ENCODE results near the gene MAPKAPK5.
"Not testable (repeated sequence)": the region's sequence is repeated elsewhere in the genome, so short reads cannot be mapped to it uniquely, and the experiment has no call there.

The MAPKAPK5 gene

GRCh38 chr12:111827907-111828306, 14.1 kb upstream of the MAPKAPK5 start:
- no peak for DNase-seq (ENCODE audit: low read depth)

DNA sequence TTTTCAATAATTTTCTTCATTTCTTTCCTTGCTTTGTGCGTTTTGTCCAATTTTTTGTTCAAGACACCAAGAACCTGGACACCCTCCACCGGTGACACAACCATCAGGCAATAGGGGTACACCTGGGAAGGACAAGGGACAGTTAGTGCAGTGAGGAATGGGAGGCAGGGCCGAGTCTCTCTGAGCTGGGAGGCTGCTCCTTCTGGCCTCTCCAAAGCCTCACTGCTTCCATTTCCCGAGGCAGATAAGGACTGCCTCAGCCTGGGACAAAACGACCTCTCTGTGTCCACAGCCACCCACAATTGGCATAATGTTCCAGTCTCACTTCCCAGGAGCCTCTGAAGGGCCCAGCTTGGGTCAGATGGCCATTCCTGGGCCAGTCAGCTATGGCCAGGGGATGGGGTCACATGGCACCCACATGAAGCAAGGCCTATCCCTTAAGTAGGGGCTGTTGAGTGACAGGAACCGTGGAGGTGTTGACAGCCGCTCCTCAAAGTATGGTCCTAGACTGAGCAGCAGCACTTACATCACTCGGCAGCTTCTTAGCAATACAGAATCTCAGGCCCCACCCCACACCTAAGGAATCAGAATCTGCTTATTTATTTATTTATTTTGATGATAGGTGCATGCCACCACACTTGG, 13.6 kb upstream of the MAPKAPK5 start:
- no peak for DNase-seq (ENCODE audit: low read depth)

GRCh38 chr12:111829635-111830034, 12.4 kb upstream of the MAPKAPK5 start:
- not testable (repeated sequence) for DNase-seq (ENCODE audit: low read depth)

DNA sequence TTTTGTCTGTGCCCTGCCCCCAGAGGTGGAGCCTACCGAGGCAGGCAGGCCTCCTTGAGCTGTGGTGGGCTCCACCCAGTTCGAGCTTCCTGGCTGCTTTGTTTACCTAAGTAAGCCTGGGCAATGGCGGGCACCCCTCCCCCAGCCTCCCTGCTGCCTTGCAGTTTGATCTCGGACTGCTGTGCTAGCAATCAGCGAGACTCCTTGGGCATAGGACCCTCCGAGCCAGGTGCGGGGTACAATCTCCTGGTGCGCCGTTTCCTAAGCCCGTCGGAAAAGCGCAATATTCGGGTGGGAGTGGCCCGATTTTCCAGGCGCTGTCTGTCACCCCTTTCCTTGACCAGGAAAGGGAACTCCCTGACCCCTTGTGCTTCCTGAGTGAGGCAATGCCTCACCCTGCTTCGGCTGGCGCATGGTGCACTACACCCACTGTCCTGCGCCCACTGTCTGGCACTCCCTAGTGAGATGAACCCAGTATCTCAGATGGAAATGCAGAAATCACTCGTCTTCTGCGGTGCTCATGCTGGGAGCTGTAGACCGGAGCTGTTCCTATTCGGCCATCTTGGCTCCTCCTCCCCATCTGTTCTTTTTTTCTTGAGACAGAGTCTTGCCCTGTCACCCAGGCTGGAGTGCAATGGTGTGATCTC, 7.2 kb upstream of the MAPKAPK5 start:
- not testable (repeated sequence) for DNase-seq (ENCODE audit: low read depth)

- DNase-seq (ENCODE audit: low read depth), result not testable (repeated sequence)
Observed at GRCh38 chr12:111835531-111836181, 6.4 kb upstream of the MAPKAPK5 start.

GRCh38 chr12:111838353-111838752, 3.7 kb upstream of the MAPKAPK5 start:
- no peak for DNase-seq (ENCODE audit: low read depth)

GRCh38 chr12:111840807-111841206, 1.2 kb upstream of the MAPKAPK5 start:
- no peak for DNase-seq (ENCODE audit: low read depth)

DNA sequence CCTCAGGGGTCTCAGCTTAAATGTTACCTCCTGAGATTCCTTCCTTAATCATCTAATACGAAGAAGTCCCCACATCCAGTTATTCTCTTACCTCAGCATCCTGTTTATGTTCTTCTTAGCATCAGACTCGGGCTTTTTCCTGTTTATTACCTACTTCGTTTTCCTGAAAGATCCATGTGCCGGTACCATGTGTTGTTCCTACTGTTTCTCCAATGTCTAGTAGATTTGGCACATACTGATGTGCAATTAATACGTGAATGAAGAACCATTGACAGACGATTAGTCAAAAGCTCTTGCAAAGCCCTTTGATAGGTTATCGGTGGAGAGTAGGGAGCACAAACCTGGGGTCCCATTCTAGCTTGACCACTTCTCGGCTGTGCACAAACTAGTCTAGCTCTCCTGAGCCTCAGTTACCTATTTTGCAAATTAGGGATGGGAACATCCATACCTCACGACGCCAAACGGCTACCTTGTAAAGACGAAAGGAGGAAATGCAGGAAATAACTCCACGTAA, 735 bp upstream of the MAPKAPK5 start:
- DNase-seq (ENCODE audit: low read depth), result no peak

GRCh38 chr12:111842556-111843396, 748 bp downstream of the MAPKAPK5 start:
- DNase-seq (ENCODE audit: low read depth), result no peak

GRCh38 chr12:111846016-111846415, 4.0 kb downstream of the MAPKAPK5 start:
- no peak for DNase-seq (ENCODE audit: low read depth)

GRCh38 chr12:111850526-111850925, 8.5 kb downstream of the MAPKAPK5 start:
- no peak for DNase-seq (ENCODE audit: low read depth)

- DNase-seq (ENCODE audit: low read depth), result no peak
Observed at GRCh38 chr12:111858186-111858585, 16.2 kb downstream of the MAPKAPK5 start.

DNA sequence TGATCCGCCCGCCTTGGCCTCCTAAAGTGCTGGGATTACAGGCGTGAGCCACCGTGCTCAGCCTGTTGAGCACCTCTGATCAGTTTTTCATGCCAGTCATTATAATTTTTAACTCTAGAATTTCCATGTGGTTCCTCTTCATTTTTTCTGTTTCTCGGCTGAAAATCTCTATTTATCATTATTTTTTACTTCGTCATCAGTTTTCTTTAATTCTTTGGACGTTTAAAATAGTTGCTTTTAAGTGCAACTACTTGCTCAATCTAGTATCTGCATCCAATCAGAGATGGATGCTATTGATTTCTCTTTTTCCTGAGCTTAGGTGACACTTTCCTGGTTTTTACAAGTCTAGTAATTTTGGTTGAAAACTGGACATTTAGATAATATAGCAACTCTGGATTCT, 16.8 kb downstream of the MAPKAPK5 start:
- DNase-seq (ENCODE audit: low read depth), result no peak

- DNase-seq (ENCODE audit: low read depth), result no peak
Observed at GRCh38 chr12:111864913-111865312, 22.9 kb downstream of the MAPKAPK5 start.

DNA sequence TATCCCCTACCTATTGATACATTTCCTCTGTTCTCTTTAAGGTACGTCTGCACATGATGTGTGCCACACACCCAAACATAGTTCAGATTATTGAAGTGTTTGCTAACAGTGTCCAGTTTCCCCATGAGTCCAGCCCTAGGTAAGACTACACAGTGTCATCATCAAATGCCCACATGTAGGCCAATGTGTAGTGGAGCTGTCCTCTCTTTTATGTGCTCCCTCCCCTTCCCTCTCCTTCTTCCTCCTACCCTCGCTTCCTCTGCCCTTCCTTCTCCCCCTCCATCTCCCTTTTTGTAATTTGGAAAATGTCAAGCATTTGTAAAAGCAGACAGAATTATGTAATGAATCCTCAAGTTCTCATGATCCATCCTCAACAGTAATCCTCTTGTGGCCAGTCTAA, 25.5 kb downstream of the MAPKAPK5 start:
- DNase-seq (ENCODE audit: low read depth), result no peak

- no peak for DNase-seq (ENCODE audit: low read depth)
Observed at GRCh38 chr12:111868676-111869588, 26.9 kb downstream of the MAPKAPK5 start.

GRCh38 chr12:111869671-111870070, 27.6 kb downstream of the MAPKAPK5 start:
- DNase-seq (ENCODE audit: low read depth), result no peak

DNA sequence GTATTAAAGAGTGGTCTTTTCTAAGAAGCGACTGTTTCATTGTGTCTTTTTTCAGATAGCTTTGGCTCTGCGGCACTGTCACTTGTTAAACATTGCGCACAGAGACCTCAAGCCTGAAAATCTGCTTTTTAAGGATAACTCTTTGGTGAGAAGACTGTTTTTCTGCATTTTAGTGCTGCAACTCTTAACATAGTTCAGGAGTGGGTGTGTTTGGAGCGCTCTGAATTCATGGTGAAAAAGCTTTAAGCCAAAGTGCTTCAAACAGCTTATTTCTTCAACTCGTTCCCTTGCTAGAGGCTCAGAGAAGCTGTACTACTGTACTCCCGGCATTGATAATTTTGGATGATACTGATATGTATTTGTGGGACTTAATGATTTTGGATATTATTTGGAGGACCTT, 28.2 kb downstream of the MAPKAPK5 start:
- no peak for DNase-seq (ENCODE audit: low read depth)

DNA sequence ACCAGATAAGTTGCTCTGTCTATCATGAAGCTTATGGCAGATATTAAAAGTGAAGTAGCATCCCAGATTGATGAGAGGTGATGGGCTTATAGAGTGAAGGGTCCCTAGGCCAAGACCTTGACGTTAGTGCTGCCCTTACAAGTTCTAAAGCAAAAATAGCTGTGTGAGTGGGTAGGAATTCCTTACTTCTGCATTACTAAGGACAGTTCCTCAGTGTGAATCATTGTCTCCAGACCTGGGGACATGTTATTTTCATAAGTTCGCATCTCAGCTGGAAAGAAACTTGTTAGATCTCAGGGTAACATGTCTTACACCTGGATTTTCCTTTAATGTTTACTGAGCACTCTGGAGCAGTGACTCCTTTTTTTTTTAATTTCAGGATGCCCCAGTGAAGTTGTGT, 28.7 kb downstream of the MAPKAPK5 start:
- DNase-seq (ENCODE audit: low read depth), result no peak

DNA sequence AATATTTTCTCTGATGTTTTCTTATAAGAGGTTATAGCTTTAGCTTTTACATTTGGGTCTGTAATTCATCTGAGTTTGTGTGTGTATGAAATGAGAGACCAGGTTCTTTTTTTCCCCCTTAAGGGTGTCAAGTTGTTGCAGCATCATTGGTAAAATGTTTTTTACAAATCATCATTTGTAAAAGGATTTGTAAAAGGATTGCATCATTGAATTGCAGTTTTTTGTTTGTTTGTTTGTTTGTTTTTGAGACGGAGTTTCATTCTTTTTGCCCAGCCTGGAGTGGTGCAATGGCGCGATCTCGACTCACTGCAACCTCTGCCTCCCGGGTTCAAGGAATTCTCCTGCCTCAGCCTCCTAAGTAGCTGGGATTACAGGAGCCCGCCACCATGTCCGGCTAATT, 31.1 kb downstream of the MAPKAPK5 start:
- no peak for DNase-seq (ENCODE audit: low read depth)

- DNase-seq (ENCODE audit: low read depth), result no peak
Observed at GRCh38 chr12:111881716-111882115, 39.7 kb downstream of the MAPKAPK5 start.
